ENCODE data around the gene TET3.

Gene TET3

GRCh38 chr2:74000666-74001065 is 16.0 kb downstream of the TET3 start:
- no peak for TF ChIP-seq CTCF (IDR thresholded peaks at IDR 0.05)
- Histone ChIP-seq H3K27ac (no peak overlapping the region), H3K4me3 (no peak overlapping the region)
- no peak for DNase-seq (ENCODE audit: low spot score)

- no peak overlapping the region for H3K4me3 ChIP-seq
- no peak for DNase-seq (ENCODE audit: low spot score)
- no peak overlapping the region for H3K27ac ChIP-seq
- no peak for TF ChIP-seq CTCF (IDR thresholded peaks at IDR 0.05)
Observed at GRCh38 chr2:74001121-74001520, 16.4 kb downstream of the TET3 start.

- Histone ChIP-seq H3K27ac (peak overlapping the region; percentile 6 to 79), H3K4me3 (peak overlapping the region; percentile 91)
- no peak for DNase-seq (ENCODE audit: low spot score)
- TF ChIP-seq CTCF (IDR thresholded peaks at IDR 0.05): no peak
Observed at GRCh38 chr2:74001781-74002504, 17.2 kb downstream of the TET3 start.

GRCh38 chr2:74002505-74003421 is 18.1 kb downstream of the TET3 start:
- peak; percentile 75 for DNase-seq (ENCODE audit: low spot score)
- no peak for TF ChIP-seq CTCF (IDR thresholded peaks at IDR 0.05)
- peak overlapping the region; percentile 61 to 79 for H3K27ac ChIP-seq
- H3K4me3 ChIP-seq: peak overlapping the region; percentile 91

GRCh38 chr2:74003494-74004211 is 18.9 kb downstream of the TET3 start:
- H3K27ac ChIP-seq: peak overlapping the region in 1 of 2 donors; percentile 36
- peak overlapping the region; percentile 91 for H3K4me3 ChIP-seq
- no peak for TF ChIP-seq CTCF (IDR thresholded peaks at IDR 0.05)
- DNase-seq (ENCODE audit: low spot score): peak; percentile 85

GRCh38 chr2:74004212-74005182 is 19.8 kb downstream of the TET3 start:
- no peak for TF ChIP-seq CTCF (IDR thresholded peaks at IDR 0.05)
- Histone ChIP-seq H3K27ac (no peak overlapping the region), H3K4me3 (peak overlapping the region; percentile 91)
- DNase-seq (ENCODE audit: low spot score): no peak

Data from coronary artery (tissue), 2 donors.